Activated CD4-positive, alpha-beta T cell treated with anti-CD3 and anti-CD28 coated beads, Interleukin-2, amount 50 U/mL, for 48 hours (primary cell): ENCODE measurements around the gene STXBP5L.
"Not testable (repeated sequence)": the region's sequence is repeated elsewhere in the genome, so short reads cannot be mapped to it uniquely, and the experiment has no call there.

ENCODE experiments used
- DNase-seq, 2 experiments: peaks; one replicate each; pipeline ENCODE4 v3.0.0-alpha.2; 2020

STXBP5L gene

GRCh38 chr3:121063628-121064027 is 155.6 kb downstream of the STXBP5L start:
- no peak for DNase-seq

- DNase-seq = no peak
Measured at GRCh38 chr3:121064121-121064520, 156.1 kb downstream of the STXBP5L start.

GRCh38 chr3:121072133-121072532 is 164.1 kb downstream of the STXBP5L start:
- no peak for DNase-seq

- no peak for DNase-seq
Measured at GRCh38 chr3:121073011-121073410, 165.0 kb downstream of the STXBP5L start.

- DNase-seq = no peak
Measured at GRCh38 chr3:121075191-121075590, 167.2 kb downstream of the STXBP5L start.

- not testable (repeated sequence) for DNase-seq
Measured at GRCh38 chr3:121078378-121079101, 170.5 kb downstream of the STXBP5L start.

- no peak for DNase-seq
Measured at GRCh38 chr3:121096953-121097352, 188.9 kb downstream of the STXBP5L start.

- not testable (repeated sequence) for DNase-seq
Measured at GRCh38 chr3:121111086-121111485, 203.1 kb downstream of the STXBP5L start.

GRCh38 chr3:121111914-121112612 is 204.1 kb downstream of the STXBP5L start:
- no peak for DNase-seq

GRCh38 chr3:121126033-121126706 is 218.2 kb downstream of the STXBP5L start:
- DNase-seq = no peak

- no peak for DNase-seq
Measured at GRCh38 chr3:121126707-121127035, 218.7 kb downstream of the STXBP5L start.

- no peak for DNase-seq
Measured at GRCh38 chr3:121152573-121152972, 244.6 kb downstream of the STXBP5L start.

GRCh38 chr3:121153851-121154250 is 245.8 kb downstream of the STXBP5L start:
- DNase-seq = no peak

- no peak for DNase-seq
Measured at GRCh38 chr3:121155028-121155427, 247.0 kb downstream of the STXBP5L start.

- no peak for DNase-seq
Measured at GRCh38 chr3:121165397-121165837, 257.4 kb downstream of the STXBP5L start.

- DNase-seq = no peak
Measured at GRCh38 chr3:121167374-121168139, 259.6 kb downstream of the STXBP5L start.

- no peak for DNase-seq
Measured at GRCh38 chr3:121175083-121175482, 267.1 kb downstream of the STXBP5L start.

GRCh38 chr3:121190626-121191025 is 282.6 kb downstream of the STXBP5L start:
- not testable (repeated sequence) for DNase-seq

GRCh38 chr3:121202573-121202972 is 294.6 kb downstream of the STXBP5L start:
- DNase-seq = no peak

- no peak for DNase-seq
Measured at GRCh38 chr3:121223116-121223515, 315.1 kb downstream of the STXBP5L start.

GRCh38 chr3:121228971-121229370 is 321.0 kb downstream of the STXBP5L start:
- DNase-seq = no peak

- not testable (repeated sequence) for DNase-seq
Measured at GRCh38 chr3:121230194-121230593, 322.2 kb downstream of the STXBP5L start.

GRCh38 chr3:121231872-121232271 is 323.9 kb downstream of the STXBP5L start:
- DNase-seq = no peak
